SK-N-SH treated with all-trans-retinoic acid at 6 μM for 48 hours (cell line): Measurements from ENCODE around the gene IL15RA.

Source experiments
- ATAC-seq: fragments of 200-7000 bp; cut with Tn5 transposase; 3 replicates; pipeline ENCODE4 v1.9.1; 2020; ENCODE audit warnings: mild to moderate bottlenecking, moderate library complexity
- ARNTL ChIP-seq: fragments of 450-650 bp; formaldehyde crosslinking; IDR thresholded peaks from 2 replicates; pipeline ENCODE4 v1.5.0; 2020; ENCODE audit warnings: low read depth, mild to moderate bottlenecking, moderate library complexity, borderline replicate concordance
- BACH2 ChIP-seq: fragments of 250-450 bp; sonication (Bioruptor Pico); IDR thresholded peaks from 2 replicates; pipeline ENCODE4 v1.9.0; 2021; ENCODE audit warnings: mild to moderate bottlenecking, borderline replicate concordance
- CSDC2 ChIP-seq: fragments of 250-450 bp; sonication (Bioruptor Pico); IDR thresholded peaks from 2 replicates; pipeline ENCODE4 v1.5.0; 2020; ENCODE audit warnings: mild to moderate bottlenecking, moderate library complexity
- ESRRG ChIP-seq: fragments of 250-450 bp; sonication (Bioruptor Pico); IDR thresholded peaks from 2 replicates; pipeline ENCODE4 v1.6.1; 2021; ENCODE audit warnings: mild to moderate bottlenecking
- GLIS3 ChIP-seq: fragments of 250-450 bp; sonication (Bioruptor Pico); IDR thresholded peaks from 2 replicates; pipeline ENCODE4 v1.5.0; 2020; ENCODE audit warnings: mild to moderate bottlenecking, moderate library complexity
- ISL1 ChIP-seq: fragments of 250-450 bp; sonication (Bioruptor Pico); IDR thresholded peaks from 2 replicates; pipeline ENCODE4 v2.1.2; 2022; ENCODE audit warnings: mild to moderate bottlenecking, moderate library complexity
- OSR1 ChIP-seq: fragments of 250-450 bp; sonication (Bioruptor Pico); IDR thresholded peaks from 2 replicates; pipeline ENCODE4 v1.8.0; 2022; ENCODE audit warnings: moderate library complexity, mild to moderate bottlenecking, inconsistent platforms
- PPARA ChIP-seq: fragments of 250-450 bp; sonication (Bioruptor Pico); IDR thresholded peaks from 2 replicates; pipeline ENCODE4 v1.5.0; 2020; ENCODE audit warnings: mild to moderate bottlenecking, borderline replicate concordance
- RARB ChIP-seq: fragments of 250-450 bp; sonication (Bioruptor Pico); IDR thresholded peaks from 2 replicates; pipeline ENCODE4 v1.8.0; 2021; ENCODE audit warnings: mild to moderate bottlenecking, moderate library complexity
- SNAI2 ChIP-seq: fragments of 250-450 bp; sonication (Bioruptor Pico); IDR thresholded peaks from 2 replicates; pipeline ENCODE4 v1.5.0; 2020; ENCODE audit warnings: mild to moderate bottlenecking, moderate library complexity
- TCF4 ChIP-seq: fragments of 250-450 bp; sonication (Bioruptor Pico); IDR thresholded peaks from 2 replicates; pipeline ENCODE4 v1.8.0; 2021; ENCODE audit warnings: mild to moderate bottlenecking, moderate library complexity, borderline replicate concordance
- TOX ChIP-seq: fragments of 250-450 bp; sonication (Bioruptor Pico); IDR thresholded peaks from 2 replicates; pipeline ENCODE4 v1.8.0; 2021; ENCODE audit warnings: mild to moderate bottlenecking, moderate library complexity, borderline replicate concordance
- ZC3H10 ChIP-seq: fragments of 250-450 bp; sonication (Bioruptor Pico); IDR thresholded peaks from 2 replicates; pipeline ENCODE4 v1.5.1; 2021; ENCODE audit warnings: mild to moderate bottlenecking, moderate library complexity
- ZFP3 ChIP-seq: fragments of 250-450 bp; sonication (Bioruptor Pico); IDR thresholded peaks from 2 replicates; pipeline ENCODE4 v1.5.0; 2020; ENCODE audit warnings: mild to moderate bottlenecking, moderate library complexity
- ZNF565 ChIP-seq: fragments of 450-650 bp; formaldehyde crosslinking; conservative IDR thresholded peaks from 2 replicates; pipeline ENCODE4 v1.5.0; 2020; ENCODE audit warnings: low read depth, mild to moderate bottlenecking, moderate library complexity
- ZNF70 ChIP-seq: fragments of 450-650 bp; formaldehyde crosslinking; IDR thresholded peaks from 2 replicates; pipeline ENCODE4 v1.5.0; 2020; ENCODE audit warnings: mild to moderate bottlenecking, moderate library complexity
- ZNF8 ChIP-seq: fragments of 450-650 bp; formaldehyde crosslinking; IDR thresholded peaks from 2 replicates; pipeline ENCODE4 v1.5.0; 2020; ENCODE audit warnings: mild to moderate bottlenecking, moderate library complexity
- TF ChIP-seq, protein P1 (sequence below): fragments of 250-450 bp; sonication (Bioruptor Pico); IDR thresholded peaks from 2 replicates; pipeline ENCODE4 v1.5.1; 2020; ENCODE audit warnings: low read depth, mild to moderate bottlenecking, moderate library complexity
- TF ChIP-seq, protein P2 (sequence below): fragments of 250-450 bp; sonication (Bioruptor Pico); IDR thresholded peaks from 2 replicates; pipeline ENCODE4 v1.8.0; 2021; ENCODE audit warnings: low read depth, mild to moderate bottlenecking, moderate library complexity, borderline replicate concordance
- TF ChIP-seq, protein P3 (sequence below): fragments of 250-450 bp; sonication (Bioruptor Pico); IDR thresholded peaks from 2 replicates; pipeline ENCODE4 v1.8.0; 2020; ENCODE audit warnings: mild to moderate bottlenecking, moderate library complexity, borderline replicate concordance
- TF ChIP-seq, protein P4 (sequence below): fragments of 250-450 bp; sonication (Bioruptor Pico); IDR thresholded peaks from 2 replicates; pipeline ENCODE4 v1.5.1; 2021; ENCODE audit warnings: mild to moderate bottlenecking, moderate library complexity

The IL15RA gene

DNA sequence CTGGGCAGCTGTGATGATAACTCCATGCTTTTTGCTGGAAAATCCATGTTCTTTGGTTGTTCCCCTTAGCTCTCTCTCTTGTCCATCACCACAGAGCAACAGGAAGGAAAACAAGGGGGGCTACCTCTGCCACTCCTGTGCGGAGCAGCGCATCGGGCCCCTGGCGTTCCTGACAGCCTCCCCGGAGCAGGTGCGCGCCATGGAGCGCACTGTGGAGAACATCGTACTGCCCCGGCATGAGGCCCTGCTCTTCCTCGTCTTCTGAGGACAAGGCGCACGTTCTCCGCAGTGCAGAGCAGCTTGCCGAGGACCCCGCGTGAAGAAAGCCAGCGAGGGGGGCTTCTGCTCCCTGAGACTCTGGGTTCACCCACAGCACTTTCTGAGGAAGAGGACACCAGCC lies 40.3 kb downstream of the IL15RA start:
- TF ChIP-seq, protein P1, sequence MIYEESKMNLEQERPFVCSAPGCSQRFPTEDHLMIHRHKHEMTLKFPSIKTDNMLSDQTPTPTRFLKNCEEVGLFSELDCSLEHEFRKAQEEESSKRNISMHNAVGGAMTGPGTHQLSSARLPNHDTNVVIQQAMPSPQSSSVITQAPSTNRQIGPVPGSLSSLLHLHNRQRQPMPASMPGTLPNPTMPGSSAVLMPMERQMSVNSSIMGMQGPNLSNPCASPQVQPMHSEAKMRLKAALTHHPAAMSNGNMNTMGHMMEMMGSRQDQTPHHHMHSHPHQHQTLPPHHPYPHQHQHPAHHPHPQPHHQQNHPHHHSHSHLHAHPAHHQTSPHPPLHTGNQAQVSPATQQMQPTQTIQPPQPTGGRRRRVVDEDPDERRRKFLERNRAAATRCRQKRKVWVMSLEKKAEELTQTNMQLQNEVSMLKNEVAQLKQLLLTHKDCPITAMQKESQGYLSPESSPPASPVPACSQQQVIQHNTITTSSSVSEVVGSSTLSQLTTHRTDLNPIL = no peak
- TF ChIP-seq ZNF565 (no peak), GLIS3 (CRISPR knock-in tag) (no peak), SNAI2 (CRISPR knock-in tag) (no peak), ZNF70 (CRISPR knock-in tag) (no peak), ZC3H10 (CRISPR knock-in tag) (no peak), OSR1 (no peak)
- TF ChIP-seq, protein P2, sequence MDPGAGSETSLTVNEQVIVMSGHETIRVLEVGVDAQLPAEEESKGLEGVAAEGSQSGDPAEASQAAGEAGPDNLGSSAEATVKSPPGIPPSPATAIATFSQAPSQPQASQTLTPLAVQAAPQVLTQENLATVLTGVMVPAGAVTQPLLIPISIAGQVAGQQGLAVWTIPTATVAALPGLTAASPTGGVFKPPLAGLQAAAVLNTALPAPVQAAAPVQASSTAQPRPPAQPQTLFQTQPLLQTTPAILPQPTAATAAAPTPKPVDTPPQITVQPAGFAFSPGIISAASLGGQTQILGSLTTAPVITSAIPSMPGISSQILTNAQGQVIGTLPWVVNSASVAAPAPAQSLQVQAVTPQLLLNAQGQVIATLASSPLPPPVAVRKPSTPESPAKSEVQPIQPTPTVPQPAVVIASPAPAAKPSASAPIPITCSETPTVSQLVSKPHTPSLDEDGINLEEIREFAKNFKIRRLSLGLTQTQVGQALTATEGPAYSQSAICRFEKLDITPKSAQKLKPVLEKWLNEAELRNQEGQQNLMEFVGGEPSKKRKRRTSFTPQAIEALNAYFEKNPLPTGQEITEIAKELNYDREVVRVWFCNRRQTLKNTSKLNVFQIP (CRISPR knock-in tag) = no peak
- TF ChIP-seq, protein P3, sequence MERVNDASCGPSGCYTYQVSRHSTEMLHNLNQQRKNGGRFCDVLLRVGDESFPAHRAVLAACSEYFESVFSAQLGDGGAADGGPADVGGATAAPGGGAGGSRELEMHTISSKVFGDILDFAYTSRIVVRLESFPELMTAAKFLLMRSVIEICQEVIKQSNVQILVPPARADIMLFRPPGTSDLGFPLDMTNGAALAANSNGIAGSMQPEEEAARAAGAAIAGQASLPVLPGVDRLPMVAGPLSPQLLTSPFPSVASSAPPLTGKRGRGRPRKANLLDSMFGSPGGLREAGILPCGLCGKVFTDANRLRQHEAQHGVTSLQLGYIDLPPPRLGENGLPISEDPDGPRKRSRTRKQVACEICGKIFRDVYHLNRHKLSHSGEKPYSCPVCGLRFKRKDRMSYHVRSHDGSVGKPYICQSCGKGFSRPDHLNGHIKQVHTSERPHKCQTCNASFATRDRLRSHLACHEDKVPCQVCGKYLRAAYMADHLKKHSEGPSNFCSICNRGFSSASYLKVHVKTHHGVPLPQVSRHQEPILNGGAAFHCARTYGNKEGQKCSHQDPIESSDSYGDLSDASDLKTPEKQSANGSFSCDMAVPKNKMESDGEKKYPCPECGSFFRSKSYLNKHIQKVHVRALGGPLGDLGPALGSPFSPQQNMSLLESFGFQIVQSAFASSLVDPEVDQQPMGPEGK (CRISPR knock-in tag) = no peak
- TF ChIP-seq, protein P4, sequence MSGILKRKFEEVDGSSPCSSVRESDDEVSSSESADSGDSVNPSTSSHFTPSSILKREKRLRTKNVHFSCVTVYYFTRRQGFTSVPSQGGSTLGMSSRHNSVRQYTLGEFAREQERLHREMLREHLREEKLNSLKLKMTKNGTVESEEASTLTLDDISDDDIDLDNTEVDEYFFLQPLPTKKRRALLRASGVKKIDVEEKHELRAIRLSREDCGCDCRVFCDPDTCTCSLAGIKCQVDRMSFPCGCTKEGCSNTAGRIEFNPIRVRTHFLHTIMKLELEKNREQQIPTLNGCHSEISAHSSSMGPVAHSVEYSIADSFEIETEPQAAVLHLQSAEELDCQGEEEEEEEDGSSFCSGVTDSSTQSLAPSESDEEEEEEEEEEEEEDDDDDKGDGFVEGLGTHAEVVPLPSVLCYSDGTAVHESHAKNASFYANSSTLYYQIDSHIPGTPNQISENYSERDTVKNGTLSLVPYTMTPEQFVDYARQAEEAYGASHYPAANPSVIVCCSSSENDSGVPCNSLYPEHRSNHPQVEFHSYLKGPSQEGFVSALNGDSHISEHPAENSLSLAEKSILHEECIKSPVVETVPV (CRISPR knock-in tag) = no peak
- no peak for ATAC-seq

DNA sequence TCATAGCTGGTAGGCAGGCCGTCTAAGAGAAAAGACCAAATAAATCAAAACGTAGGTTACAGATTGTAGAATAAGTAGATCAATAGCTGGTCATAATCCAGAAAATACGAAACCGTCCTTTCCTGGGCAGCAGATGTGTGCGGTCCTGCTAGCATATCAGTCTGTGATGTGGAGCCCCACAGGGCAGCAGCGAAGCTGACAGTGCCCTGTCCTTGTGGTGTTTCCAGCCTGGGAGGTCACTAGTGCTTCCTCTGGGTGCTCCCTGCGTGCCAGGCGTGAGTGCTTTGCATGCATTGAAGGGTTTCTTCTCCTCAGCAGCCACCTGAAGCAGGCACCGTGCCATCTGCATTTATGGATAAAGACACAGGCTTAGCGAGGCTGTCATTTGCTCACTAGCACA lies 41.7 kb downstream of the IL15RA start:
- TF ChIP-seq SNAI2 (CRISPR knock-in tag) = no peak
- no peak for TF ChIP-seq ISL1 (CRISPR knock-in tag)
- TF ChIP-seq ZNF70 (CRISPR knock-in tag) = no peak
- ATAC-seq = no peak

DNA sequence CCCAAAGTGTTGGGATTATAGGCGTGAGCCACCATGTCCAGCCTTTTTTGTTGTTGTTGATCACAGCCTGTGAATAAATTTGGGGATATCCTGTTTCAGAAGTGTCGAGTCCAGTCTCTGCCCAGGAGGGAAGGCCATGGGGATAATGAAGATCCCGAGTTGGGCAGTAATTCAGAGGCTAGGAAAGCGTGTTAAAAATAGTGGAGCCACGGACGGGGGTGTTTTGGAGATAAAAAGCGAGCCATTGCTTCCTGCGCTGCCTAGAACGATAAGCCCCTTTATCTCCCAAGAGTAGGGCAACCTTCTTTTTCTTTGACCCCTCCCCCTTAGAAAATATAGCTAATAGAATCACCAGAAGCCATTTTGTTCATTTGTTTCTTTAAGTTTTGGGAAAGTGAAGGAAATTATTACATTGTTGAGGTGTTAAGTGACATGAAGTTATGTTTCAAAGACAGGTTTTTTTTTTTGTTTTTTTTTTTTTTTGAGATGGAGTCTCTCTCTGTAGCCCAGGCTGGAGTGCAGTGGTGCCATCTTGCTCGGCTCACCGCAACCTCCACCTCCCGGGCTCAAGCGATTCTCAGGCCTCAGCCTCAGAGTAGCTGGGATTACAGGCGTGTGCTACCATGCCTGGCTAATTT lies 43.3 kb downstream of the IL15RA start:
- ATAC-seq = no peak
- TF ChIP-seq RARB (no peak), ISL1 (CRISPR knock-in tag) (no peak), ZFP3 (no peak), ARNTL (CRISPR knock-in tag) (no peak), PPARA (CRISPR knock-in tag) (no peak), CSDC2 (CRISPR knock-in tag) (no peak), OSR1 (no peak), TCF4 (no peak)

DNA sequence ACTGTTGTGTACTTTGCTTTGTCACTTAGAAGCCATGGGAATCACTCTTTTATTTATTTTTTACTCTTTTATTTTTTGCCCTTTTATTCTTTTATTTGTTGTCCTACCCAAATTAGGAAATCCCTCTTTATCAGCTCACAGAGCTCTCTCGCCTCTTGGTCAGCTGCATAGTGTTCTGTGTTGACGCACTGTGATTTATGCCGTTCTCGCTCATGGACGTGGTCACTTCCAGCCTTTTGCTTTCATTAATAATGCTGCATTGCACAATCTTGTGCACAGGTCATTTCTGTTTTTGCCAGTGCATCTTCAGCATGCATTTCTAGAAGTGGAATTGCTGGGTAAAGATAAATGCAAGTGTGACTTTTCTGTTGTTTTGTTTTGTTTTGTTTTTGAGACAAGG lies 45.0 kb downstream of the IL15RA start:
- TF ChIP-seq BACH2 (CRISPR knock-in tag) = no peak
- TF ChIP-seq, protein P3 (CRISPR knock-in tag) = no peak
- TF ChIP-seq SNAI2 (CRISPR knock-in tag) = no peak
- TF ChIP-seq ZNF8 (CRISPR knock-in tag) = no peak
- TF ChIP-seq, protein P4 (CRISPR knock-in tag) = no peak
- TF ChIP-seq GLIS3 (CRISPR knock-in tag) = no peak
- no peak for TF ChIP-seq ZNF565
- TF ChIP-seq, protein P1 = no peak
- TF ChIP-seq, protein P2 (CRISPR knock-in tag) = no peak
- no peak for TF ChIP-seq ESRRG (CRISPR knock-in tag)
- TF ChIP-seq ISL1 (CRISPR knock-in tag) = no peak
- no peak for TF ChIP-seq RARB
- TF ChIP-seq TOX (CRISPR knock-in tag) = no peak
- no peak for TF ChIP-seq TCF4
- no peak for TF ChIP-seq ZFP3
- no peak for ATAC-seq
